Stimulated activated naive CD4-positive, alpha-beta T cell (primary cell): ENCODE results near the gene ZNF691.
A peak's percentile ranks its signal among the peaks of the same experiment; 100 is the strongest.
"Not testable (repeated sequence)": the region's sequence is repeated elsewhere in the genome, so short reads cannot be mapped to it uniquely, and the experiment has no call there.

Source experiments
- DNase-seq, 6 experiments: peaks; one replicate each; lab custom pipeline; 2025; lab: John Stamatoyannopoulos, UW

ZNF691 gene, protein sequence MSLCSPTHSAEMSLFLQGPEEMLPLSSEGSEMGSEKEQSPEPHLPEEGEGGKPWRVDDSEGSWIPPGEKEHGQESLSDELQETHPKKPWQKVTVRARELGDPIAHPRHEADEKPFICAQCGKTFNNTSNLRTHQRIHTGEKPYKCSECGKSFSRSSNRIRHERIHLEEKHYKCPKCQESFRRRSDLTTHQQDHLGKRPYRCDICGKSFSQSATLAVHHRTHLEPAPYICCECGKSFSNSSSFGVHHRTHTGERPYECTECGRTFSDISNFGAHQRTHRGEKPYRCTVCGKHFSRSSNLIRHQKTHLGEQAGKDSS

DNA sequence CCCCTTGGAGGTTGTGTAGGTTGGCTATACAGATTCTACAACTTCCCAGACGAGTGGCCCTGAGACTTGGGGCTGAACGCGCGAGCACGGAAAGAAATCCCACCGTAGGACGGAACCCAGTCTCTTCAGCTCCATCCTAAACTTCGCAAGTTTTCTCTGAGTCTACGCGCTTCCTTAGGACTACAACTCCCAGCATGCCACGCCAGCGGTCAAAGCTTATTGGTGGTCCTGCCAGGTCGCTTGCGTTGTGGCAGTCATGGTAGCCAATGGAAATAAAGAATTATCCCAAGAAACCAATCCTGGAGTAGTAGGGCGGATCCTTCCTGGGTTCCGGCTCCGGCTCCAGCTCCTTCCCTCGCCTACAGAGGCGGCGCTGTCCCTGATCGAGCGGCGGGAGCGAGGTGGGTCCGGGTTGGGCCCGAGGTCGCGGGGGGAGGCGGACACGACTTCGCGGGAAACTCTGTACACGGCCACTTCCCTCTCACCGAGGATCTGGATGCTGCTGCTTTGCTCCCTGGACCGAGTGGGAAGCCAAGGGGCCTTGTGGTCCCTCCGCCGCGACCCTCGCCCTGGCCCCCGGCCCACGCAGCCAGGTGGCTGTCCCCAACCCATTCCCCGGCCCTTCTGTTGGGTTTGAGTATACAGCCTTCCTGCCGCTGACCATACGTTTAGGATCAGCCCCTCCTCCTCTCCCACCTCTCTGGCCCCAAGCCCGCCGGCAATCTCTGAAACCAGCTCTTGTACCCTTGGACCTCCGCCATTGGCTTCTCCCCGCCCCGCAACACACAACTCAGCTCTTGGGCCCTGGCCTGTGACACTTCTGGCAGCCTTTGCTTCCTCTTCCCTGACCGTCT lies at the start of gene ZNF691:
ZNF691 (plus strand) TSS at position 357 of the 854 bp plus-strand sequence. CDS start 3,046 bp downstream, outside the sequence.
- peak; percentile 75 to 88 (median 84) for DNase-seq

DNA sequence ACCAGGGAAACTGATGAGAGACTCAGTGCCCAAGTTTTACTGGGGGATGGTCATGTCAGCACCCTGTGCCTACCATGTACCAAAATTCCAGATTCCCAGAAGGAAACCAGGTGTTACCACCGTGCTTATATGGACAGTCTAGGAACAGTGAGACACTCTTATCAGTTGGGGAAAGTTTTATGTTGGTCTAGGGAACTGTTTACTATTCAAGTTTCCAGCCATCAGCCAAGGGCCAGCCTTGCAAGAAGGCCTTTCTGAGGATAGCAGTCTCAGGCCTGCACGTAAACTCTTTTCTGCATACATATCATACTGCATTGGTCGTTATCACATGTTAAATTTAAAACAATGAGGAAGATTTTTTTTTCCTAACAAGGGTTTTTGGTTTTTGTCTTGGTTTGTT lies 49.0 kb upstream of the ZNF691 start:
- DNase-seq, result no peak

DNA sequence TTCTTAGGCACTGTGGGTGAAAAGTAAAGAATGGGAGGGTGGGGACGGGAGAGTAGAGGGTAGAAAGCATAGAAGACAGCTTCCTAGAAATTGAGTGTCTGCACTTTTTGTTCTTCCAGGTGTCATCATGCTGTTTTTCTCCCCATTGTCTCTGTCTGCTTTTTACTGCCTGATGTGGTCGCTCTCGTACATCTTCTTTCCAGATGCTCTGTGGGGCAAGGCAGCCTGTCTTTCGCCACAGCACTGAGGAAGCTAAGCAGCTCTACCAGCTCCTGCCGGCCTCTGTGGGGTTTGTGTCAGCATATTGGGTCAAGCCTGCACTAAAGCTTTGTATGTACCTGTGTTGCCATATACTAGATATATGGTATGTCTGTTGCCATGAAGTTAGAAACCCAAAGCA lies 48.4 kb upstream of the ZNF691 start:
- no peak for DNase-seq

DNA sequence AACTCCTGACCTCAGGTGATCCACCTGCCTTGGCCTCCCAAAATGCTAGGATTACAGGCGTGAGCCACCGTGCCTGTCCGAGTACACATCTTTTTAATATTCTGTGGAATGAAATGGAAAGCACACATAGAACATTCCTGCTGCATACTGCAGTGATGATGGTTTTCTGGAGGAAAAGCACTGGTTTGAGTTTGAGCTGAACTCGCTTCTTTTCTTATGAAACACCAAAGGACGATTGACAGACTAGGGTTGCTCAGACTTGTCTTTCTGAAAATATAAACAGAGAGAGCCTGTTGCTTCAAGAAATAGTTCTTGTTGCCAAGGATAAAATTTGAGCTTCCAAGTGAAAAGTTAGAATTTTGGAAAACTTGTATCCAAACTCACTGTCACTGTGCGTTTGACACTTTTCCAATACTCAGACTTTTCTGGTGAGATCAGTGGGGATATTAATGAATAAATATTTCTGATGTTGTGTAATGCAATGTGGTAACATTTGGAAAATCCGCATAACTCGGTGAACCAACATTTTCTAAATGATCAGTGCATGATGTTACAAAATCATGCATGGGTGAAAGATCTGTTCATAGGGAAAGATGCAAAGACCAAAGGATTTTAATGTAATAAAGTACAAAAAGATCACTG lies 44.5 kb upstream of the ZNF691 start:
- DNase-seq, result no peak

- no peak for DNase-seq
Measured at GRCh38 chr1:42806171-42806570, 40.2 kb upstream of the ZNF691 start.

GRCh38 chr1:42806593-42806992 lies 39.8 kb upstream of the ZNF691 start:
- DNase-seq, result no peak

- no peak for DNase-seq
Measured at GRCh38 chr1:42807056-42807668, 39.3 kb upstream of the ZNF691 start.

DNA sequence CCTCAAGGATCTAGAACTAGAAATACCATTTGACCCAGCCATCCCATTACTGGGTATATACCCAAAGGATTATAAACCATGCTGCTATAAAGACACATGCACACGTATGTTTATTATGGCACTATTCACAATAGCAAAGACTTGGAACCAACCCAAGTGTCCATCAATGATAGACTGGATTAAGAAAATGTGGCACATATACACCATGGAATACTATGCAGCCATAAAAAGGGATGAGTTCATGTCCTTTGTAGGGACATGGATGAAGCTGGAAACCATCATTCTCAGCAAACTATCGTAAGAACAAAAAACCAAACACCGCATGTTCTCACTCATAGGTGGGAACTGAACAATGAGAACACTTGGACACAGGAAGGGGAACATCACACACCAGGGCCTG lies 31.6 kb upstream of the ZNF691 start:
- not testable (repeated sequence) for DNase-seq

DNA sequence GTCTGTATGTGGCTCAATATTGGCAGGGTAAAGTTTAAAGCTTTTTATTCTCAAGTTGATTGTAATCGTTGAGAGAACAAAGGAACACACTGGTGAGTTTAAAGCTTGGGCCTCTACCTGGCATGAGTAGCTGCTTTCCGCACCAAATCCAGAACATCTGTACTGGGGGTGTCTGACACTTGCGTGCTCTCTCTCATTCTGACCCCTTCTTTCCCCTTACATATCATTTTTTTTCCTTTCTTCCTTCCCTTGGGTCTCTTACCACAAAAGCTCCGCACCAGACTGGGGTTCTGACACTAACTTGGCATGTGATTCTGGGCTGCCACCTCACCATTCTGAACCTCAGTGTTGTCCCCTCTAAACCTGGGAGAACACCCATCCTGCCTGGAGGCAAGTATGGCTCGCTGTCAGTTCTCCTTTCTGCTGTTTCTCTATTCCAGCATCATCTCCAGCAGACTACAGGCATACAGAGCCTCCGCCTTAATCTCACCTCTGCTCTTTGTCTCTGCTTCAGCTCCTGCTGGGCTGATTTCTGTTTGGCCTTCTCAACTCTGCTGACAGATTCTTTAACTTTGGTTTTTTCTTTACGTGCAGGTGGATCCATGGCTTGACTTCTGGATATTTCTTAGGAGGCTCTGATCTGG lies 30.4 kb upstream of the ZNF691 start:
- peak in 2 of 6 experiments; percentile 11 to 12 for DNase-seq

DNA sequence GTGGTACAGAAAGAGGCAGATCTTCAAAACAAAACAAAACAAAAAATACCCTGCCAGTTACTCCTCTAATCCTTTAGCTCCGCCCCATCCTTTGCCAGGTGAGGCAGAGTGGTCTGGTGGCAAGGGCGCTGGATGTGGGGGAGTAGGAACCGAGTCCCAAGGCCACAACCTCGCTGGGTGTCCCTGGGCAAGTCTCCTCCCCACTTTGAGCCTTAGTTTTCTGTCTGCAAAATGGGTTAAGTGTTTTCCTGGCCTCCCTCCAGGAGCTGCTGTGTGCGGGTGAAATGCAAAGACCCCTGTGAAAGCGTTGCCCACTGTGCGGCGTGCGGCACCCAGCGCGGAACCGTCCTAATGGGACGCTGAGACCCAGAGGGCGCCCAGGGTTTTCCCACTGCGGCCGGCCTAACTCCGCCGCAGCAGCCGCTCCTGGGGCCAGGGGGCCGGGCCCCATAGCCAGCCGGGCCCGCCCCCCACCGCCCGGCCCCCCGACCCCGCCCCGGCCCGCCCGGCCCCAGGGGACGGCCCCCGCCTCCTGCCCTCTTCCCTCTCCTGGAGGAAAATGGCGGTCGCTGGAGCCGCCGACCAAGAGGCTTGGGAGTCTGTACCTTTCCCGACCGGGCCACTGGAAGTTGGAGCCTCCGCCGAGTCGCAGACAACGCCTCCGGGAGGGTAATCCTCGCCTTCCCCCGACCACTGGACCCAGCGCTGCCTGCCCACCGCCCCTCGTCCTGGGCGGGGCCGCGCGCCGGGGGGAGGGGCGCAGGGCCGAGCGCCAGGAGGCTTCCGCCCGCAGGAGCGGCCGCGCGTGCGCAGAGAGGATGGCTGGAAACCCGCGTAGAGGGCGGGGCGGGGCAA lies 29.6 kb upstream of the ZNF691 start, which contains the start of the genes ERMAP and SVBP:
ERMAP (plus strand) TSS at position 538 of the 855 bp plus-strand sequence. CDS start 13,327 bp downstream, outside the sequence.
SVBP (minus strand) TSS at position 813 of the 855 bp plus-strand sequence. CDS start 853 bp downstream, outside the sequence.
- peak; percentile 80 to 95 (median 92) for DNase-seq

DNA sequence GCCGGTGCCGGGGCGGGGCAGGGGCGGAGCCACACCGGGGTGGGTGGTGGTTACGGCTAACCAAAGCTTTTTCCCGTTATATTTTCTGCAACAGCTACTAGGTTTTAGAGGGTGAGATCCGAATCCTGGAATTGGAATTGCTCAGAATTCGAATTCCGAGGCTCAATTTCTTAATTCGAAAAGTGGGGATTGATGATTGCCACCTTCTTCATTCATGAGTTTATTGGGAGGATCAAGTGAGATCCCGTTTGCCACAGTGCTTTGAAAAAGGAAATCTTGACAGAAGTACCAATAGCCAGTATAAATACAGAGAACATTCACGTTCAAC lies 29.0 kb upstream of the ZNF691 start:
- no peak for DNase-seq

- DNase-seq, result no peak
Measured at GRCh38 chr1:42817976-42818375, 28.4 kb upstream of the ZNF691 start.

DNA sequence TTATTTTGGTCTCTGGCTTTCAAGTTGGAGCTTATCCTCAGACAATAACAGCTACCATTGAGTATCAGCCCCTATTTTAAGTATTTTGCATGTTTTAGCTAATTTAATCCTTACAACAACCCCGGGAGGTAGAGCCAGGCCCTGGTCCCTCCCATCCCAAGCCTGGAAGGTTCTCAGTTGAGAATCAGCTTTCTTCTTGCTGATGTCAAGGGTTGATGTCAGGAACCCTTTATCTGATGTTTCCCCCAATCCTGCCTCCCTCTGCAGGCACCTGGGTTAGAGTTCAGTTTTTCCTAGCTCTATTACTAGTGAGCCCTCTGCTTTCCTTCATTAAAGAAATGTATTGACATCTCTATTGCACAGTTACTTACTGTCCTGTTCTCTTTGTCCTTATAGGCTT lies 25.6 kb upstream of the ZNF691 start:
- DNase-seq, result no peak

DNA sequence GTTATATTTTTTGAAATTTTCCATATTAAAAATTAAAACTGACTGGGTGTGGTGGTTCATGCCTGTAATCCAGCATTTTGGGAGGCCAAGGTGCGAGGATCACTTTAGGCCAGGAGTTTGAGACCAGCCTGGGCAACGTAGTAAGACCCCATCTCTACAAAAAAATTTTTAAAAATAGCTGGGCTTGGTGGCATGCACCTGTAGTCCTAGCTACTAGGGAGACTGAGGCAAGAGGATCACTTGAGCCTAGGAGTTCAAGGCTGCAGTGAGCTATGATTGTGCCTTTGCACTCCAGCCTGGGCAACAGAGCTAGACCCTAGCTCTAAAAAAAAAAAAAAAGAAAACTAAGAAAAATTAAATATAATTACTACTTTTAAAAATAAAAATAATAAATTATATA lies 24.7 kb upstream of the ZNF691 start:
- DNase-seq, result no peak

DNA sequence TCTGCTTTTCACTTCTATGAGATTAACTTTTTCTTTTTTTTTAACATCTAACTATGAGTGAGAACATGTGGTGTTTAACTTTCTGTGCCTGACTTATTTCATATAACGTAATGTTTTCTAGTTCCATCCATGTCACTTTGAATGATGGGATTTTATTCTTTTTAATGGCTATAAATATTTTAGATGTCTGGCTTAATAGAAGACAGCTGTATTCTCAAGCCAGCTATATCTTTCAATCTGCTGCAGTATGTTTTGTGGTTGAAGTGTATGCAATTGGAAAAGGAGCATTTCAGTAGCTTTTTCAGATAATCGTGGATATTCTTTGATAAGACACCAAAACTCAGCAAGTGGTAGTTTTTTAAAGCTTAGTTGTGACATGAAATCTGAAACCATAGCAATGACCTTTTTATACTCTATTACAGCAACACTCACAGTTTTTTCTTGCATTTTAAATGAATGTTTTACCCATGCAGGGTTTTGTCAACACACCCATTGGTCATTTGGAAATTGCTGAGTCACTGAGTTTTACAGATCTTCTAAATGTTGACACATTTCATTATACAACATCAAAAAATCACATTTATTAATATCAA lies 23.5 kb upstream of the ZNF691 start:
- no peak for DNase-seq

GRCh38 chr1:42824481-42825035 lies 21.9 kb upstream of the ZNF691 start:
- no peak for DNase-seq

DNA sequence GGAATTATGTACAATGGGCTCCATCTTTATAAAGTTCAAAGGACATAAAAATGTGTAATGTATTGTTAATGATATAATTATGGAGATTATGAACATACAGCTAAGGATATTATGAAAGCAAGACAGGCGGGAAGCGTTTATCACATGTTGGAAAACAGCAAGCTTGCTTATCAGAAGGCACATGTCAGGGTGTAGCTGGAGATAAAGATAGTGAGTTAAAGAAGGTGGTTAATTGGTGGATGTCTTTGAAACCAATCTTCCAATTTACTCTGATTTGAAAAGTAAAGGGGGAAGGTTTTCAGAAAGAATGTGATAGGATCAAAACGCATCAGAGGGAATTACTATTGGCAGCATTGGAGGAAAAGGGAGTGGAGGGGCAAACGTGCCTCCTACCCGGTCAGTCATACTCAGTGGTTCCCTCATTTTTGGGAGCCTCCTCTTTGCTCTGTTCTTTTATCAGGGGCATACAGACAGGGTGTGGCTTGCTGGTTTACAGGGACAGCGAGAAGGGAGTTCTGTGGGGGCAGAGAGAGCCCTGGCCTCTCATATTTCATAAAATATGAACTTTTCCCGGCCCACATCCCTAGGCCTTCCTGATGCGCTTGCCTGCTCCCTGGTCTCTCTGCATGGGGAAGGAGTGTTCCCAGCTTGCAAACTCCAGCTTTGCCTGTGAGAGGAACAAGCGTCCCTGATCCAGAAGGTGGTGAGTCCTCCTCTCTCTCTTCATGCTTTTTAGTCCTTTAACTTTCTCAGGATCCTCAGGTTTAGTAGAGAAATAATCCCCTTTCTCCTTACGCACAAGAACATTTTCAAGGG lies 21.2 kb upstream of the ZNF691 start:
- no peak for DNase-seq

DNA sequence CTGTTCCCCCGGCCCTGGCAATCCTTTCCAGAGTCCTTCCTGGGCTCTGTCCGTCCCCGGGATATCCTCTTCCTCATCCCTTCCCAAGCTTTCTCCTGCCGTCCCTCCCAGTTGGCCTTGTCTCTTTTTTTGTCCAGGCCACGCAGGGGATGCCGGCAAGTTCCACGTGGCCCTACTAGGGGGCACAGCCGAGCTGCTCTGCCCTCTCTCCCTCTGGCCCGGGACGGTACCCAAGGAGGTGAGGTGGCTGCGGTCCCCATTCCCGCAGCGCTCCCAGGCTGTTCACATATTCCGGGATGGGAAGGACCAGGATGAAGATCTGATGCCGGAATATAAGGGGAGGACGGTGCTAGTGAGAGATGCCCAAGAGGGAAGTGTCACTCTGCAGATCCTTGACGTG lies 15.8 kb upstream of the ZNF691 start:
- no peak for DNase-seq

- DNase-seq, result no peak
Measured at GRCh38 chr1:42831273-42831672, 15.1 kb upstream of the ZNF691 start.
